ENCODE data around the gene STAC3. TPM values are rescaled to one million over a fixed set of nuclear protein-coding genes. Genes with fewer than 3 reads are reported as not detected.

The STAC3 gene
- polyA plus RNA-seq, 4 donors: 3.4 to 4.5 (median 3.7) TPM

GRCh38 chr12:57224973-57225679 is 25.9 kb downstream of the STAC3 start:
- no peak for DNase-seq (ENCODE audit: low read depth in 4 of 4, low spot score in 3 of 4)

GRCh38 chr12:57224278-57224972 is 26.6 kb downstream of the STAC3 start:
- DNase-seq (ENCODE audit: low read depth in 4 of 4, low spot score in 3 of 4): no peak

GRCh38 chr12:57223191-57224165 is 27.5 kb downstream of the STAC3 start:
- DNase-seq (ENCODE audit: low read depth in 4 of 4, low spot score in 3 of 4): no peak

GRCh38 chr12:57222286-57223190 is 28.4 kb downstream of the STAC3 start:
- DNase-seq (ENCODE audit: low read depth in 4 of 4, low spot score in 3 of 4): no peak

- DNase-seq (ENCODE audit: low read depth in 4 of 4, low spot score in 3 of 4): no peak
Observed at GRCh38 chr12:57221169-57221917, 29.6 kb downstream of the STAC3 start.

GRCh38 chr12:57220770-57221168 is 30.2 kb downstream of the STAC3 start:
- no peak for DNase-seq (ENCODE audit: low read depth in 4 of 4, low spot score in 3 of 4)

- DNase-seq (ENCODE audit: low read depth in 4 of 4, low spot score in 3 of 4): no peak
Observed at GRCh38 chr12:57219993-57220754, 30.8 kb downstream of the STAC3 start.

- DNase-seq (ENCODE audit: low read depth in 4 of 4, low spot score in 3 of 4): no peak
Observed at GRCh38 chr12:57219205-57219992, 31.6 kb downstream of the STAC3 start.

GRCh38 chr12:57218030-57218853 is 32.7 kb downstream of the STAC3 start:
- DNase-seq (ENCODE audit: low read depth in 4 of 4, low spot score in 3 of 4): no peak

- no peak for DNase-seq (ENCODE audit: low read depth in 4 of 4, low spot score in 3 of 4)
Observed at GRCh38 chr12:57216921-57217879, 33.8 kb downstream of the STAC3 start.

GRCh38 chr12:57216014-57216911 is 34.7 kb downstream of the STAC3 start, which contains the start of gene NXPH4:
Gene NXPH4 (plus strand): TSS chr12:57216794. CDS start chr12:57216970, 176 bp downstream.
- no peak for DNase-seq (ENCODE audit: low read depth in 4 of 4, low spot score in 3 of 4)

GRCh38 chr12:57215668-57216013 is 35.3 kb downstream of the STAC3 start:
- DNase-seq (ENCODE audit: low read depth in 4 of 4, low spot score in 3 of 4): no peak

- no peak for DNase-seq (ENCODE audit: low read depth in 4 of 4, low spot score in 3 of 4)
Observed at GRCh38 chr12:57215065-57215464, 35.9 kb downstream of the STAC3 start.

- DNase-seq (ENCODE audit: low read depth in 4 of 4, low spot score in 3 of 4): no peak
Observed at GRCh38 chr12:57214398-57214781, 36.6 kb downstream of the STAC3 start.
